ENCODE data around the gene ARHGEF4. TPM values are rescaled to one million over a fixed set of nuclear protein-coding genes. Genes with fewer than 3 reads are reported as not detected.

The ARHGEF4 gene
- total and polyA plus RNA-seq, 10 of the 15 experiments (the other 5 are each of a cell fraction or from before 2014, with no cell fraction given) = 0.02 to 0.24 (median 0.16) TPM; not detected in 6

- no peak for TF ChIP-seq CEBPZ (IDR thresholded peaks at IDR 0.05; ENCODE audit: low read depth, low read length)
- no peak for TF ChIP-seq IRF4 (IDR thresholded peaks at IDR 0.05; ENCODE audit: low read depth, low read length)
- no peak for TF ChIP-seq TAF1 (IDR thresholded peaks at IDR 0.05; ENCODE audit: borderline replicate concordance, low read depth, low read length)
These were observed 60.1 kb downstream of the ARHGEF4 start (continued) for GRCh38 chr2:130896813-130897212.

- BruUV-seq (replicated peaks) = no TSS peak
- ChIA-PET POLR2A (no interaction called here), SMC1A (ENCODE audit: uncharacterized antibody, unreplicated experiment) (interaction anchor here (1.2 kb wide), 1 partner anchor 52 kb away, joined by 3 read pairs; no protein-coding TSS in a partner anchor), CTCF (interaction anchor here (0.9 kb wide), 1 partner anchor 101 kb away, joined by 3 read pairs; no protein-coding TSS in a partner anchor), RAD21 (ENCODE audit: unreplicated experiment) (no interaction called here)
- Histone ChIP-seq H3K9me3 (replicated peaks; ENCODE audit: control insufficient read depth, insufficient read depth, low read length) (no peaks in the 10 kb centered on the region; the same call in 2 of the 3 replicates), H3K4me2 (ENCODE audit: control insufficient read depth, insufficient read depth) (no peak overlapping the region), H3K27ac (ENCODE audit: control insufficient read depth, insufficient read depth) (no peak overlapping the region), H3K79me2 (ENCODE audit: control insufficient read depth, insufficient read depth, low read length) (no peaks in the 10 kb centered on the region), H3K4me1 (ENCODE audit: control insufficient read depth, insufficient read depth, low read length) (no peaks in the 10 kb centered on the region), H3K4me3 (no peak overlapping the region), H3K9ac (ENCODE audit: control insufficient read depth, insufficient read depth, low read length) (no peak overlapping the region), H3K27me3 (replicated peaks in 1 of 2; ENCODE audit: control insufficient read depth in 2 of 2, insufficient read depth in 2 of 2, low read length in 1 of 2) (peaks cover 0 to 3% of the 10 kb centered on the region in 2 experiments; a peak in 3 of 4 replicates), H2AFZ (ENCODE audit: control insufficient read depth, low read depth, low read length) (no peak overlapping the region), H4K20me1 (ENCODE audit: control insufficient read depth, insufficient read depth) (no peaks in the 10 kb centered on the region), H3K36me3 (ENCODE audit: control insufficient read depth in 2 of 2, insufficient read depth in 2 of 2, low read length in 1 of 2) (no peaks in the 10 kb centered on the region)
- no peak for ATAC-seq
- FAIRE-seq = no peak
- no peak for DNase-seq (ENCODE audit: low read depth, low spot score)
- in situ Hi-C loops (cut with MboI) = no loop called here
- intact Hi-C loops (cut with micrococcal nuclease; ENCODE audit: unreplicated experiment) = no loop called here
- TF ChIP-seq HDGF (IDR thresholded peaks at IDR 0.05) (no peak), SMC3 (IDR thresholded peaks at IDR 0.05; ENCODE audit: borderline replicate concordance, low read length) (no peak)
- 15% methylated on average over 4 of the region's 4 CpGs for WGBS (ENCODE audit: insufficient coverage, insufficient replicate concordance, low lambda C conversion rate, missing lambda C conversion rate)
These were observed 61.8 kb downstream of the ARHGEF4 start for GRCh38 chr2:130898553-130898952.
